ENCODE data around the gene IFT81.

The IFT81 gene

DNA sequence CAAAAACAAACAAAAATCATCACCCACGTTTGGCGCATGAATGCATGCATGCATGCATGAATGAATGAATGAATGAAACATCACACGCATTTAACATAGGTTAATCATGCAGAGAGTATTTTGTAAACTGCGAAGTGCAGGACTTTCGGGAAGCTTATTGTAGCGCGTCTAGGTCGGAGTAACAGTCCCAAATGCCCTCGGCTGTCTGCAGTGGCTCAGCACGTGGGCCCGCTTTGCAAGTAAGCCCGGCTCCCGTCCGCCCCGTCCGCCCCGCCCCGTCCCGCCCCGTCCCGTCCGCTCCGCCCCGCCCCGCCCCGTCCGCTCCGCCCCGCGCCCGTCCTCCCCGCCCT lies 263 bp upstream of the IFT81 start:
- TF ChIP-seq ZNF404 (tag by site-specific recombination; IDR thresholded peaks at IDR 0.05) (no peak), KLF1 (tag by site-specific recombination; IDR thresholded peaks at IDR 0.05) (0 out of 2 replicates have a peak, but pooled peaks have one; percentile 30), KLF8 (tag by site-specific recombination; IDR thresholded peaks at IDR 0.05) (peak; percentile 44), WT1 (tag by site-specific recombination; IDR thresholded peaks at IDR 0.05) (0 out of 2 replicates have a peak, but pooled peaks have one; percentile 15), ZFP37 (tag by site-specific recombination; IDR thresholded peaks at IDR 0.05) (no peak), ZXDB (tag by site-specific recombination; IDR thresholded peaks at IDR 0.05) (peak; percentile 14; the same call in 1 of the 2 replicates), ZFP69B (tag by site-specific recombination; IDR thresholded peaks at IDR 0.05) (peak; percentile 85), ZNF24 (tag by site-specific recombination; IDR thresholded peaks at IDR 0.05) (peak; percentile 95), SP3 (tag by site-specific recombination; IDR thresholded peaks at IDR 0.05) (peak; percentile 59), ZSCAN16 (tag by site-specific recombination; IDR thresholded peaks at IDR 0.05) (0 out of 2 replicates have a peak, but pooled peaks have one; percentile 18)
- TF ChIP-seq, protein P1, sequence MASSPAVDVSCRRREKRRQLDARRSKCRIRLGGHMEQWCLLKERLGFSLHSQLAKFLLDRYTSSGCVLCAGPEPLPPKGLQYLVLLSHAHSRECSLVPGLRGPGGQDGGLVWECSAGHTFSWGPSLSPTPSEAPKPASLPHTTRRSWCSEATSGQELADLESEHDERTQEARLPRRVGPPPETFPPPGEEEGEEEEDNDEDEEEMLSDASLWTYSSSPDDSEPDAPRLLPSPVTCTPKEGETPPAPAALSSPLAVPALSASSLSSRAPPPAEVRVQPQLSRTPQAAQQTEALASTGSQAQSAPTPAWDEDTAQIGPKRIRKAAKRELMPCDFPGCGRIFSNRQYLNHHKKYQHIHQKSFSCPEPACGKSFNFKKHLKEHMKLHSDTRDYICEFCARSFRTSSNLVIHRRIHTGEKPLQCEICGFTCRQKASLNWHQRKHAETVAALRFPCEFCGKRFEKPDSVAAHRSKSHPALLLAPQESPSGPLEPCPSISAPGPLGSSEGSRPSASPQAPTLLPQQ (tag by site-specific recombination; IDR thresholded peaks at IDR 0.05) = peak; percentile 92
- TF ChIP-seq, protein P2, sequence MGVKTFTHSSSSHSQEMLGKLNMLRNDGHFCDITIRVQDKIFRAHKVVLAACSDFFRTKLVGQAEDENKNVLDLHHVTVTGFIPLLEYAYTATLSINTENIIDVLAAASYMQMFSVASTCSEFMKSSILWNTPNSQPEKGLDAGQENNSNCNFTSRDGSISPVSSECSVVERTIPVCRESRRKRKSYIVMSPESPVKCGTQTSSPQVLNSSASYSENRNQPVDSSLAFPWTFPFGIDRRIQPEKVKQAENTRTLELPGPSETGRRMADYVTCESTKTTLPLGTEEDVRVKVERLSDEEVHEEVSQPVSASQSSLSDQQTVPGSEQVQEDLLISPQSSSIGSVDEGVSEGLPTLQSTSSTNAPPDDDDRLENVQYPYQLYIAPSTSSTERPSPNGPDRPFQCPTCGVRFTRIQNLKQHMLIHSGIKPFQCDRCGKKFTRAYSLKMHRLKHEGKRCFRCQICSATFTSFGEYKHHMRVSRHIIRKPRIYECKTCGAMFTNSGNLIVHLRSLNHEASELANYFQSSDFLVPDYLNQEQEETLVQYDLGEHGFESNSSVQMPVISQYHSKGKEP (tag by site-specific recombination; IDR thresholded peaks at IDR 0.05) = peak; percentile 98
- TF ChIP-seq, protein P3, sequence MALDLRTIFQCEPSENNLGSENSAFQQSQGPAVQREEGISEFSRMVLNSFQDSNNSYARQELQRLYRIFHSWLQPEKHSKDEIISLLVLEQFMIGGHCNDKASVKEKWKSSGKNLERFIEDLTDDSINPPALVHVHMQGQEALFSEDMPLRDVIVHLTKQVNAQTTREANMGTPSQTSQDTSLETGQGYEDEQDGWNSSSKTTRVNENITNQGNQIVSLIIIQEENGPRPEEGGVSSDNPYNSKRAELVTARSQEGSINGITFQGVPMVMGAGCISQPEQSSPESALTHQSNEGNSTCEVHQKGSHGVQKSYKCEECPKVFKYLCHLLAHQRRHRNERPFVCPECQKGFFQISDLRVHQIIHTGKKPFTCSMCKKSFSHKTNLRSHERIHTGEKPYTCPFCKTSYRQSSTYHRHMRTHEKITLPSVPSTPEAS (tag by site-specific recombination; IDR thresholded peaks at IDR 0.05) = no peak
- TF ChIP-seq, protein P4, sequence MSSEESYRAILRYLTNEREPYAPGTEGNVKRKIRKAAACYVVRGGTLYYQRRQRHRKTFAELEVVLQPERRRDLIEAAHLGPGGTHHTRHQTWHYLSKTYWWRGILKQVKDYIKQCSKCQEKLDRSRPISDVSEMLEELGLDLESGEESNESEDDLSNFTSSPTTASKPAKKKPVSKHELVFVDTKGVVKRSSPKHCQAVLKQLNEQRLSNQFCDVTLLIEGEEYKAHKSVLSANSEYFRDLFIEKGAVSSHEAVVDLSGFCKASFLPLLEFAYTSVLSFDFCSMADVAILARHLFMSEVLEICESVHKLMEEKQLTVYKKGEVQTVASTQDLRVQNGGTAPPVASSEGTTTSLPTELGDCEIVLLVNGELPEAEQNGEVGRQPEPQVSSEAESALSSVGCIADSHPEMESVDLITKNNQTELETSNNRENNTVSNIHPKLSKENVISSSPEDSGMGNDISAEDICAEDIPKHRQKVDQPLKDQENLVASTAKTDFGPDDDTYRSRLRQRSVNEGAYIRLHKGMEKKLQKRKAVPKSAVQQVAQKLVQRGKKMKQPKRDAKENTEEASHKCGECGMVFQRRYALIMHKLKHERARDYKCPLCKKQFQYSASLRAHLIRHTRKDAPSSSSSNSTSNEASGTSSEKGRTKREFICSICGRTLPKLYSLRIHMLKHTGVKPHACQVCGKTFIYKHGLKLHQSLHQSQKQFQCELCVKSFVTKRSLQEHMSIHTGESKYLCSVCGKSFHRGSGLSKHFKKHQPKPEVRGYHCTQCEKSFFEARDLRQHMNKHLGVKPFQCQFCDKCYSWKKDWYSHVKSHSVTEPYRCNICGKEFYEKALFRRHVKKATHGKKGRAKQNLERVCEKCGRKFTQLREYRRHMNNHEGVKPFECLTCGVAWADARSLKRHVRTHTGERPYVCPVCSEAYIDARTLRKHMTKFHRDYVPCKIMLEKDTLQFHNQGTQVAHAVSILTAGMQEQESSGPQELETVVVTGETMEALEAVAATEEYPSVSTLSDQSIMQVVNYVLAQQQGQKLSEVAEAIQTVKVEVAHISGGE (tag by site-specific recombination; conservative IDR thresholded peaks at IDR 0.05; ENCODE audit: low read depth) = no peak
- H3K9me3 ChIP-seq (ENCODE audit: control insufficient read depth, insufficient read depth, low read depth, low read length) = no peaks in the 10 kb centered on the region
- peaks cover 9 to 15% of the 10 kb centered on the region in 2 experiments; a peak in 2 of 3 replicates for H3K36me3 ChIP-seq (ENCODE audit: control insufficient read depth in 2 of 2, insufficient read depth in 1 of 2, low read length in 2 of 2)
- ChIA-PET POLR2A (interaction anchor here (0.7 to 1.0 kb wide), 4 partner anchors 9 to 344 kb away, joined by 3 to 5 read pairs (median 4); partner anchors contain the start of genes FAM216A and GPN3), CTCF (interaction anchor here (0.7 to 1.0 kb wide), 3 partner anchors 19 to 143 kb away, joined by 3 read pairs; no protein-coding TSS in a partner anchor)
- H3K4me3 ChIP-seq (ENCODE audit: low read depth, low read length) = no peak overlapping the region
- no peaks in the 10 kb centered on the region for H3K4me1 ChIP-seq (ENCODE audit: control insufficient read depth, insufficient read depth, low read length)
- H3K27ac ChIP-seq (ENCODE audit: extremely low read depth, low read depth, low read length) = no peak overlapping the region

DNA sequence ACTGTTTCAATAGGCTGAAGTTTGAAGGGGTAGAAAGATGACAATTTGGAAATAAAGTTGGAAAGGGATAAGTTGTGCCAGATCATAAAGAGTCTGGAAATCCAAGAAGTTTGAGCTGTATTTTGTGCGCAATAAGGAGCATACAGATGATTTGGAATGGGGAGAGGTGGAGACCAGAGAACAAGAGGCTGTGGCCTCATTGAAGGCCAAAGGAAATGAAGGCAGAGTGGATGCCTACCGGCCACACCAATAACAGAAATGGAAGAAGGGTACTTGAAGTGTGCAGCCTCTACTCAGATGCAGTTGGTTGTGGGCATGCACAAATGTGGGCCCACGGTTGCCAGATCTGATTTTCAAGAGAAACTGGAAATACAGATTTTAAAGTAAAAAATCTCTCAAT lies 2.4 kb downstream of the IFT81 start:
- Histone ChIP-seq H3K36me3 (ENCODE audit: control insufficient read depth in 2 of 2, insufficient read depth in 1 of 2, low read length in 2 of 2) (peaks cover 15 to 29% of the 10 kb centered on the region in 2 experiments), H3K4me1 (ENCODE audit: control insufficient read depth, insufficient read depth, low read length) (no peaks in the 10 kb centered on the region), H3K27ac (ENCODE audit: extremely low read depth, low read depth, low read length) (no peak overlapping the region), H3K9me3 (ENCODE audit: control insufficient read depth, insufficient read depth, low read depth, low read length) (no peaks in the 10 kb centered on the region), H3K4me3 (ENCODE audit: low read depth, low read length) (no peak overlapping the region)
- peak; percentile 52 for TF ChIP-seq ZBTB17 (tag by site-specific recombination; IDR thresholded peaks at IDR 0.05)
- TF ChIP-seq ZBTB21 (tag by site-specific recombination; IDR thresholded peaks at IDR 0.05) = no peak
- peak; percentile 61; the same call in 1 of the 2 replicates for TF ChIP-seq ZNF561 (tag by site-specific recombination; IDR thresholded peaks at IDR 0.05; ENCODE audit: borderline replicate concordance)
- ChIA-PET CTCF (interaction anchor here (0.5 kb wide), 1 partner anchor 305 kb away, joined by 3 read pairs; no protein-coding TSS in a partner anchor), POLR2A (interaction anchor here (0.7 kb wide), 1 partner anchor 1422 kb away, joined by 3 read pairs; no protein-coding TSS in a partner anchor)
